Mesothelial cell of epicardium (in vitro differentiated cells): ENCODE results near the gene FNDC3B. TPM values are rescaled to one million over a fixed set of nuclear protein-coding genes. Genes with fewer than 3 reads are reported as not detected.

Experiments used
- DNase-seq, 2 experiments: peaks; one replicate each; pipeline ENCODE4 v3.0.0; 2021; ENCODE audit warnings: low spot score in 2 of 2; ENCODE audit not compliant: unreplicated experiment in 2 of 2
- H3K27ac Mint-ChIP-seq: 2 replicates; pipeline ENCODE4 v1.8.0; 2021; ENCODE audit warnings: mixed read lengths
- H3K27me3 Mint-ChIP-seq: 2 replicates; pipeline ENCODE4 v1.8.0; 2021; ENCODE audit warnings: low read depth, mixed read lengths
- H3K36me3 Mint-ChIP-seq: 2 replicates; pipeline ENCODE4 v1.8.0; 2021; ENCODE audit warnings: mixed read lengths
- H3K4me1 Mint-ChIP-seq: 2 replicates; pipeline ENCODE4 v1.8.0; 2021; ENCODE audit warnings: mixed read lengths
- H3K4me3 Mint-ChIP-seq: 2 replicates; pipeline ENCODE4 v1.8.0; 2021; ENCODE audit warnings: mild to moderate bottlenecking, moderate library complexity, mixed read lengths
- H3K9me3 Mint-ChIP-seq: 2 replicates; pipeline ENCODE4 v1.8.0; 2021; ENCODE audit warnings: mixed read lengths
- CTCF ChIP-seq: fragments of 200-600 bp; sonication (generic); IDR thresholded peaks from one replicate; pipeline ENCODE4 v1.5.0; 2021; ENCODE audit warnings: antibody characterized with exemption; ENCODE audit not compliant: unreplicated experiment
- total RNA-seq: library from RNA; stranded (reverse); gene quantifications from 3 replicates; pipeline ENCODE4 v1.2.1, GENCODE V29; 2021

The FNDC3B gene
- total RNA-seq, 1 donor from 2014 or later, result 131 TPM

- peak overlapping the region; percentile 11 for H3K27ac Mint-ChIP-seq
Measured at GRCh38 chr3:172102883-172103310, 63.5 kb downstream of the FNDC3B start.

GRCh38 chr3:172103724-172104123 is 64.3 kb downstream of the FNDC3B start:
- Mint-ChIP-seq H3K27ac (peak overlapping the region; percentile 58), H3K4me3 (no peak overlapping the region), H3K9me3 (no peaks in the 10 kb centered on the region), H3K4me1 (peaks cover 44% of the 10 kb centered on the region), H3K27me3 (no peaks in the 10 kb centered on the region), H3K36me3 (no peaks in the 10 kb centered on the region)
- no peak for TF ChIP-seq CTCF
- DNase-seq, result no peak

More at GRCh38 chr3:172102883-172103310, 63.5 kb downstream of the FNDC3B start:
- H3K4me3 Mint-ChIP-seq, result no peak overlapping the region
- H3K36me3 Mint-ChIP-seq, result no peaks in the 10 kb centered on the region
- no peaks in the 10 kb centered on the region for H3K27me3 Mint-ChIP-seq
- TF ChIP-seq CTCF, result no peak
- no peaks in the 10 kb centered on the region for H3K9me3 Mint-ChIP-seq
- peaks cover 48% of the 10 kb centered on the region for H3K4me1 Mint-ChIP-seq
- no peak for DNase-seq

- Mint-ChIP-seq H3K36me3 (no peaks in the 10 kb centered on the region), H3K4me1 (peaks cover 38% of the 10 kb centered on the region), H3K4me3 (no peak overlapping the region), H3K27me3 (no peaks in the 10 kb centered on the region), H3K9me3 (no peaks in the 10 kb centered on the region), H3K27ac (peak overlapping the region; percentile 67)
- DNase-seq, result no peak
- no peak for TF ChIP-seq CTCF
Measured at GRCh38 chr3:172104471-172105072, 65.2 kb downstream of the FNDC3B start.

- Mint-ChIP-seq H3K4me3 (no peak overlapping the region), H3K27ac (no peak overlapping the region), H3K36me3 (no peaks in the 10 kb centered on the region), H3K9me3 (no peaks in the 10 kb centered on the region), H3K4me1 (peaks cover 31% of the 10 kb centered on the region), H3K27me3 (no peaks in the 10 kb centered on the region)
- DNase-seq, result no peak
- TF ChIP-seq CTCF, result no peak
Measured at GRCh38 chr3:172106037-172106954, 66.9 kb downstream of the FNDC3B start.

GRCh38 chr3:172106989-172107388 is 67.6 kb downstream of the FNDC3B start:
- Mint-ChIP-seq H3K9me3 (no peaks in the 10 kb centered on the region), H3K36me3 (no peaks in the 10 kb centered on the region), H3K27ac (peak overlapping the region; percentile 50), H3K27me3 (no peaks in the 10 kb centered on the region), H3K4me1 (peaks cover 31% of the 10 kb centered on the region), H3K4me3 (no peak overlapping the region)
- TF ChIP-seq CTCF, result no peak
- no peak for DNase-seq
